Fibroblast of pulmonary artery (primary cell): ENCODE results near the gene METAP1D.

Source experiments
- DNase-seq: peaks from one replicate; pipeline ENCODE4 v3.0.0-alpha.2; 2010; ENCODE audit warnings: low read depth
- H3K4me3 ChIP-seq: replicated peaks from 2 replicates; pipeline ENCODE4 v1.5.1; 2011; ENCODE audit warnings: low read depth, mild to moderate bottlenecking, control low read depth, low read length, moderate library complexity
- CTCF ChIP-seq: IDR thresholded peaks from 2 replicates; pipeline ENCODE4 v1.5.1; 2011; ENCODE audit warnings: mild to moderate bottlenecking, control low read depth, low read length, inconsistent platforms; ENCODE audit errors: missing control alignments

Gene METAP1D

GRCh38 chr2:172091000-172091641 is 91.4 kb downstream of the METAP1D start:
- no peak for TF ChIP-seq CTCF
- no peak overlapping the region for H3K4me3 ChIP-seq
- no peak for DNase-seq

DNA sequence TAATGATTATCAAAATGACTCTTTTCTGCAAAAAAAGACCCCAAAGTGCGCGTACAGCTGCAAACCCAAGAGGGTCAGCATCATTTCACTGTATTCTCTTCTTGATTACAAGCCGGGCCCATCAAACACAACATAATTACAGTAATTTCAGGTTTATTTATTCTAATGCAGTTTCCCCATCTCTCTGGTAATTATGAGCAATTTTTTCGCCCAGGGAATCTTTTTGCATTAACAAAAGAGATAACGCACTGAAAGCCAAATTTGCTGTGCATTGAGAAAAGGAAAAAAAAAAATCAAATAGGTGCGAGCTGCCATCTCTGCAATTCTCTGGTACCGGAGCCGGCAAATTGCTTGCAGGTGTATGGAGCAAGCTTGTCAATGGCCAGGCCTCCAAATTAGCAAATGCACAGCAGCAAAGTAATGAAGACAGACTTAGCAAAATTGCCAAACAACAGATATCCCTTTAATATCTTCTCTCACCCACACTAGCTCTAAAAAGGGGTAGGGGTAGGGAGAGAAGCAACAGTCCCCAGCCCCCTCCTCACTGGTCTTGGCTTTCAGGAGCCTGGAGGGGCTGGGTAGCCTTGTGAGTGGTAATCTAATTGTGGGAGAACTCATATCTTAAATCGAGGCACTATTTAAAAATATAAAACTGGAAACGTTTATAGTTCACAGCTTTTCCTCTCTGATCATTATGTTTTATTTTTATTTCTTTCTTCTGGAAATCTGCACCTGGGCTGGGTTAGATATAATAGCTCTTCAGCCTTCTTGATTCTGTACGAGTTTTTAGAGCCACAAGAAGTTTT is 92.2 kb downstream of the METAP1D start:
- TF ChIP-seq CTCF, result no peak
- DNase-seq, result no peak
- no peak overlapping the region for H3K4me3 ChIP-seq

DNA sequence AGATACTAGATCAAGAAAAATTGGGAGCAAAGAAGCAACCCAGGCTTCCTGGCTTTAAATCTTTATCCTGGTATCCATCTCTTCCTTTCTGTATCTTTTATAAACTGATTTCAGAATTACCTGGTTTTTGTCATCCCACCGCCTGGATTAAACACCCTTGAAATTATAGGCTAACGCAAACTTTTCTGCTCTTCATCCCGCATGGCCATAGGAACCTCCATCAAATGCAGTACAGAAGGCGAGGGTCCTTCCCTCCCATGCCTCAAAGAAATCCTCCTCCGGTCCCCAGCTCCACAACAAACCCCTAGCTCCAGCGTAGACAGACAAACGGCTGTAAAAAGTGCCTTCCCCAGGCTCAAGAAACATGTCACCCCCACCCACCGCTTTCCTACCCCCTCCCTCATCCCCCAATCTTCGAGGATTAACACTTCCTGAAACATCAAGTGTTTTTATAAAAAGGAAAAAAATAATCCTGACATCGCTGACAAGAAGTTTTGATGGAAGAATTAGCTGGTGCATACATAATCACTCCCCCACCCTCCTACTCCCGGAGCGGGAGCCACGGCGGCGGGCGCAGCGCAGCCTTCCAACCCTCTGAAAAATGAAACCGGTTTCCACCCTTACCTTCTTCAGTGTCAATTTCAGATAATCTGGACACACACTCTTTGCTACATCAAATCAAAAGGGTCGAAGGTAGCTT is 93.1 kb downstream of the METAP1D start:
- no peak overlapping the region for H3K4me3 ChIP-seq

DNA sequence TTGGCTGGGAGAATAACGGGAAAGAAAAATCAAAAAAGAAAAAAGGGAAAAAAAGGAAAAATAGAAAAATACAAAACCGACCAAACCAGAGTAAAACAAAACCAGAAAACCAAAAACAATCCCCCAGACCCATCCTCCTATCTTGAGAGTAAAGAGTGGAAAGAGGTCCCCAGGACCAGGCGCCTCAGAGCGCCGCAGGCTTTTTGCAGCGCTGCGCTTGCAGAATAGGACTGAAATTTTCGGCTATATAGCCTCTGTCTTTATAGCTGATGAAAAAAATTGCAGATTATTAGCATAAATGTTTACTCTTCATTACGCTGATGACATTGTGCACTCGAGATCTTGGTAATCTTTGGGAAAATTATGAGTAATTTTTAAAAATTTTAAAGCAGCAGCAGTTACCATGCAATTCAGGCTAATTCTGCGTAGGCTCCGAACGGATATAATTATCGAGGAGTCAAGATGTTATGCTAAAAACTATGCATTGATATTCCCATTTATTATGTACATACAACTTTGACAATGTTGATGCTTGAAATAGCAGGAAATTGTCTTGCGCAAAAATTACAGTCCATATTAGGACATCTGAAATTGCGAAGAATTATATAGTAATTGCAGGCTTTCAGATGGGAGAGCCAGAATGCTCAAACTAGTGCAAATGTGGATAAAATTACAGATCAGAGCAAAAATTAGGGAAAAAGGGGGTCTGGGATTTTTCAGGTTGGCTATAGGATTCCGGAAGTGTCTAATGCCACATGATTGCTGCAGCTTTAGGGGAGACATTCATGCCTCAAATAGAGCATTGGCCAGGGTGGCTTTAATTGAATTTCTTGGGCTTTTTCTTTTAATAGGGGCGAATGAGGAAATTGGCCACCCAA is 93.9 kb downstream of the METAP1D start:
- no peak for TF ChIP-seq CTCF
- no peak for DNase-seq
- no peak overlapping the region for H3K4me3 ChIP-seq

More for the DNA sequence above, 93.1 kb downstream of the METAP1D start:
- no peak for TF ChIP-seq CTCF
- DNase-seq, result no peak

DNA sequence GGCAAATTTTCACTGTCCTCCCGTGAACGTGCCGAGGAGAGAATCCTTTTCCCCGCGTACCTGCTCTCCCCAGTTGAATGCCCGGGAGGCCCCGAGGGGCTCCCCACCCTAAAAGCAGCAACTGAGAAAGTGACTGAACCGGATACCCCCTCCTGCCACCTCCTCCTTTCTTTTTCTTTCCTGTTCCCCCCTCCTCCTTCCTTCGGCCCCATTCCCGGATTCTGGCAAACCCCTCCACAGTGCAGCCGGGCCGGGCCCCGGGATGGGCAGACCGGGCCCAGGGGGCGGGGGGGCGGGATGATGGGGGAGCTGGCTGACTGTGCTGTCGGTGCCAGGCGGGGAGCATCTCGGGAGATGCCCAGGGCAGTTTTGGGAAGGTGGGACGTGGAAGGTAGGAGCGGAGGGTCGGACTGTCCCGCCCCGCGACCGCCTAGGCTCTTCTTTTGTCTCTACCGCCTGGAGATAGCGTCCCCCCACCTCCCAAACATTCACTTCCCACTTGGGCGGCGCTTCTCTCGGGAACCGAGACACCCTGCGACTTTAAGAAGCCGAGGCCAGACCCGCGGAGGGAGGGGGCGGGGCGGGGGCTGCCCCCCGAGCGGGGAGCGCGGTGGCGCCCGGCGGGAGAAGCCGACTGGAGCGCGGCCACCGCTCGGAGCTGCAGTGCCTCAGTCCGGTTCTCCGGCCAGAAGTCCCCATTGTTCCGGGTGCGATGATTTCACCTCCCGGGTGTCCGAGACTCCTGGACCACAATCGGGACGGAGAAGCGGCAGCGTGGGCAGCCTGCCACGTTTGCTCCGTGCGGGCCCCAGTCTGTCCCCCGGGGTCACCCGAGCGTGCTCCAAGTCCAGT is 94.8 kb downstream of the METAP1D start:
- no peak for TF ChIP-seq CTCF
- DNase-seq, result no peak
- H3K4me3 ChIP-seq, result peak overlapping the region; percentile 52
